Muscle layer of duodenum (tissue), 2 donors: ENCODE data around the gene SNAPC2.
A peak's percentile ranks its signal among the peaks of the same experiment; 100 is the strongest.

Experiments used
- H3K27ac ChIP-seq: one replicate; pipeline ENCODE4 v1.7.0; 2013; ENCODE audit warnings: mild to moderate bottlenecking, low read length
- H3K27me3 ChIP-seq: one replicate; pipeline ENCODE4 v1.7.0; 2013; ENCODE audit warnings: low read depth, mild to moderate bottlenecking, control low read depth, low read length
- H3K36me3 ChIP-seq, 2 donors: one replicate each; pipeline ENCODE4 v1.7.0; 2013; ENCODE audit warnings: low read length in 2 of 2, control low read depth in 1 of 2, mild to moderate bottlenecking in 1 of 2; ENCODE audit not compliant: insufficient read depth in 2 of 2, control insufficient read depth in 1 of 2
- H3K4me1 ChIP-seq, 2 donors: one replicate each; pipeline ENCODE4 v1.7.0; 2013; ENCODE audit warnings: low read length in 2 of 2, mild to moderate bottlenecking in 2 of 2, control low read depth in 1 of 2, moderate library complexity in 1 of 2; ENCODE audit not compliant: insufficient read depth in 2 of 2, control insufficient read depth in 1 of 2
- H3K4me3 ChIP-seq, 2 donors: one replicate each; pipeline ENCODE4 v1.7.0; 2013; ENCODE audit warnings: low read length in 2 of 2, low read depth in 1 of 2, mild to moderate bottlenecking in 1 of 2
- H3K9me3 ChIP-seq, 2 donors: one replicate each; pipeline ENCODE4 v1.7.0; 2013; ENCODE audit warnings: low read length in 2 of 2, control low read depth in 1 of 2, mild to moderate bottlenecking in 1 of 2; ENCODE audit not compliant: control insufficient read depth in 1 of 2
- donor health status: healthy.

The SNAPC2 gene

GRCh38 chr19:7894612-7895309 is 25.4 kb upstream of the SNAPC2 start:
- Histone ChIP-seq H3K27ac (no peak overlapping the region), H3K4me1 (no peaks in the 10 kb centered on the region), H3K36me3 (no peaks in the 10 kb centered on the region), H3K27me3 (no peaks in the 10 kb centered on the region), H3K9me3 (no peaks in the 10 kb centered on the region), H3K4me3 (no peak overlapping the region)

- H3K9me3 ChIP-seq, result no peaks in the 10 kb centered on the region
- H3K4me1 ChIP-seq, result no peaks in the 10 kb centered on the region
- H3K36me3 ChIP-seq, result no peaks in the 10 kb centered on the region
- no peak overlapping the region for H3K4me3 ChIP-seq
- no peak overlapping the region for H3K27ac ChIP-seq
- H3K27me3 ChIP-seq, result no peaks in the 10 kb centered on the region
These were observed 24.6 kb upstream of the SNAPC2 start for GRCh38 chr19:7895565-7895964.

- Histone ChIP-seq H3K9me3 (no peaks in the 10 kb centered on the region), H3K27ac (no peak overlapping the region), H3K27me3 (no peaks in the 10 kb centered on the region), H3K36me3 (no peaks in the 10 kb centered on the region), H3K4me1 (no peaks in the 10 kb centered on the region), H3K4me3 (no peak overlapping the region)
These were observed 22.8 kb upstream of the SNAPC2 start for GRCh38 chr19:7897292-7897691.

- Histone ChIP-seq H3K27me3 (no peaks in the 10 kb centered on the region), H3K36me3 (no peaks in the 10 kb centered on the region), H3K4me1 (peaks cover 0 to 8% of the 10 kb centered on the region in 2 donors), H3K27ac (no peak overlapping the region), H3K4me3 (no peak overlapping the region), H3K9me3 (no peaks in the 10 kb centered on the region)
These were observed 21.2 kb upstream of the SNAPC2 start for GRCh38 chr19:7898967-7899366.

- Histone ChIP-seq H3K36me3 (no peaks in the 10 kb centered on the region), H3K9me3 (no peaks in the 10 kb centered on the region), H3K4me3 (no peak overlapping the region), H3K4me1 (peaks cover 4 to 16% of the 10 kb centered on the region in 2 donors), H3K27me3 (no peaks in the 10 kb centered on the region), H3K27ac (no peak overlapping the region)
These were observed 20.3 kb upstream of the SNAPC2 start for GRCh38 chr19:7899751-7900378.

- Histone ChIP-seq H3K27ac (no peak overlapping the region), H3K36me3 (no peaks in the 10 kb centered on the region), H3K4me1 (peaks cover 8 to 21% of the 10 kb centered on the region in 2 donors), H3K4me3 (no peak overlapping the region), H3K9me3 (no peaks in the 10 kb centered on the region), H3K27me3 (no peaks in the 10 kb centered on the region)
These were observed 19.7 kb upstream of the SNAPC2 start for GRCh38 chr19:7900401-7900870.

- peaks cover 0 to 3% of the 10 kb centered on the region in 2 donors for H3K36me3 ChIP-seq
- H3K27me3 ChIP-seq, result no peaks in the 10 kb centered on the region
- H3K9me3 ChIP-seq, result no peaks in the 10 kb centered on the region
- H3K27ac ChIP-seq, result no peak overlapping the region
- H3K4me1 ChIP-seq, result peaks cover 8 to 26% of the 10 kb centered on the region in 2 donors
- H3K4me3 ChIP-seq, result no peak overlapping the region
These were observed 19.2 kb upstream of the SNAPC2 start for GRCh38 chr19:7900931-7901330.

GRCh38 chr19:7901337-7901736 is 18.8 kb upstream of the SNAPC2 start:
- H3K27me3 ChIP-seq, result no peaks in the 10 kb centered on the region
- H3K9me3 ChIP-seq, result no peaks in the 10 kb centered on the region
- peaks cover 8 to 30% of the 10 kb centered on the region in 2 donors for H3K4me1 ChIP-seq
- peaks cover 0 to 6% of the 10 kb centered on the region in 2 donors for H3K36me3 ChIP-seq
- H3K27ac ChIP-seq, result no peak overlapping the region
- H3K4me3 ChIP-seq, result no peak overlapping the region

GRCh38 chr19:7902796-7903243 is 17.3 kb upstream of the SNAPC2 start:
- H3K9me3 ChIP-seq, result no peaks in the 10 kb centered on the region
- no peaks in the 10 kb centered on the region for H3K27me3 ChIP-seq
- H3K36me3 ChIP-seq, result peaks cover 0 to 6% of the 10 kb centered on the region in 2 donors
- peak overlapping the region; percentile 69 to 85 for H3K4me3 ChIP-seq
- peak overlapping the region; percentile 67 for H3K27ac ChIP-seq
- peaks cover 8 to 38% of the 10 kb centered on the region in 2 donors for H3K4me1 ChIP-seq

- Histone ChIP-seq H3K27me3 (no peaks in the 10 kb centered on the region), H3K27ac (peak within 1 kb of the TSS; percentile 67), H3K9me3 (no peaks in the 10 kb centered on the region), H3K4me1 (peaks cover 8 to 38% of the 10 kb centered on the region in 2 donors), H3K36me3 (peaks cover 0 to 6% of the 10 kb centered on the region in 2 donors), H3K4me3 (peak within 1 kb of the TSS; percentile 84 to 85)
These were observed 16.7 kb upstream of the SNAPC2 start, which contains the start of gene MAP2K7 for GRCh38 chr19:7903244-7904073. Gene MAP2K7, plus strand, starts transcription at chr19:7903877. Its CDS starts 68 bp downstream, at chr19:7903945.
